ENCODE results near the gene MAMDC2. TPM values are rescaled to one million over a fixed set of nuclear protein-coding genes. Genes with fewer than 3 reads are reported as not detected.
A peak's percentile ranks its signal among the peaks of the same experiment; 100 is the strongest.

The MAMDC2 gene
- polyA plus RNA-seq, 1 experiment = 10.4 TPM

GRCh38 chr9:70046274-70047070 is 2.8 kb downstream of the MAMDC2 start:
- ChIA-PET POLR2A (no interaction called here), CTCF (interaction anchor here (2.4 kb wide), 1 partner anchor 74 kb away, joined by 10 read pairs; no protein-coding TSS in a partner anchor)
- H3K9me3 ChIP-seq (ENCODE audit: control insufficient read depth, insufficient read depth, low read length) = no peaks in the 10 kb centered on the region
- H3K27ac ChIP-seq (ENCODE audit: low read depth, low read length) = no peak overlapping the region
- no peak for DNase-seq (ENCODE audit: low read depth, low spot score)
- H3K27me3 ChIP-seq (ENCODE audit: control insufficient read depth, insufficient read depth, low read length) = no peaks in the 10 kb centered on the region
- TF ChIP-seq CTCF (IDR thresholded peaks at IDR 0.05; ENCODE audit: low read depth, low read length) = no peak
- H3K4me3 ChIP-seq (ENCODE audit: low read depth, low read length) = no peak overlapping the region

GRCh38 chr9:70049236-70049635 is 5.6 kb downstream of the MAMDC2 start:
- no peak overlapping the region for H3K4me3 ChIP-seq (ENCODE audit: low read depth, low read length)
- DNase-seq (ENCODE audit: low read depth, low spot score) = peak; percentile 30
- H3K27me3 ChIP-seq (ENCODE audit: control insufficient read depth, insufficient read depth, low read length) = no peaks in the 10 kb centered on the region
- ChIA-PET CTCF (interaction anchor here (2.0 kb wide), 1 partner anchor 62 kb away, joined by 5 read pairs; no protein-coding TSS in a partner anchor), POLR2A (no interaction called here)
- no peak overlapping the region for H3K27ac ChIP-seq (ENCODE audit: low read depth, low read length)
- no peaks in the 10 kb centered on the region for H3K9me3 ChIP-seq (ENCODE audit: control insufficient read depth, insufficient read depth, low read length)
- no peak for TF ChIP-seq CTCF (IDR thresholded peaks at IDR 0.05; ENCODE audit: low read depth, low read length)

- CTCF ChIA-PET = interaction anchor here (2.0 kb wide), 1 partner anchor 61 kb away, joined by 5 read pairs; no protein-coding TSS in a partner anchor
- no peak overlapping the region for H3K27ac ChIP-seq (ENCODE audit: low read depth, low read length)
- no peak for TF ChIP-seq CTCF (IDR thresholded peaks at IDR 0.05; ENCODE audit: low read depth, low read length)
- DNase-seq (ENCODE audit: low read depth, low spot score) = no peak
- no peaks in the 10 kb centered on the region for H3K9me3 ChIP-seq (ENCODE audit: control insufficient read depth, insufficient read depth, low read length)
- POLR2A ChIA-PET = no interaction called here
- no peaks in the 10 kb centered on the region for H3K27me3 ChIP-seq (ENCODE audit: control insufficient read depth, insufficient read depth, low read length)
- no peak overlapping the region for H3K4me3 ChIP-seq (ENCODE audit: low read depth, low read length)
Observed at GRCh38 chr9:70049672-70050271, 6.1 kb downstream of the MAMDC2 start.

- Histone ChIP-seq H3K27me3 (ENCODE audit: control insufficient read depth, insufficient read depth, low read length) (no peaks in the 10 kb centered on the region), H3K9me3 (ENCODE audit: control insufficient read depth, insufficient read depth, low read length) (no peaks in the 10 kb centered on the region), H3K4me3 (ENCODE audit: low read depth, low read length) (no peak overlapping the region), H3K27ac (ENCODE audit: low read depth, low read length) (no peak overlapping the region)
- no peak for TF ChIP-seq CTCF (IDR thresholded peaks at IDR 0.05; ENCODE audit: low read depth, low read length)
- ChIA-PET CTCF (no interaction called here), POLR2A (no interaction called here)
- no peak for DNase-seq (ENCODE audit: low read depth, low spot score)
Observed at GRCh38 chr9:70052768-70053167, 9.1 kb downstream of the MAMDC2 start.

GRCh38 chr9:70053864-70054263 is 10.2 kb downstream of the MAMDC2 start:
- no peak for TF ChIP-seq CTCF (IDR thresholded peaks at IDR 0.05; ENCODE audit: low read depth, low read length)
- POLR2A ChIA-PET = no interaction called here

More at GRCh38 chr9:70053864-70054263, 10.2 kb downstream of the MAMDC2 start:
- H3K27ac ChIP-seq (ENCODE audit: low read depth, low read length) = no peak overlapping the region
- no peaks in the 10 kb centered on the region for H3K27me3 ChIP-seq (ENCODE audit: control insufficient read depth, insufficient read depth, low read length)
- H3K4me3 ChIP-seq (ENCODE audit: low read depth, low read length) = no peak overlapping the region
- no peak for DNase-seq (ENCODE audit: low read depth, low spot score)
- CTCF ChIA-PET = interaction anchor here (0.6 to 2.6 kb wide), 4 partner anchors 57 to 85 kb away, joined by 3 to 9 read pairs (median 6); no protein-coding TSS in a partner anchor
- no peaks in the 10 kb centered on the region for H3K9me3 ChIP-seq (ENCODE audit: control insufficient read depth, insufficient read depth, low read length)
